LNCAP (cell line): ENCODE measurements around the gene NFIA.

Experiments used
- TF ChIP-seq, protein P1 (sequence below): fragments of 450-650 bp; IDR thresholded peaks from 2 replicates; pipeline ENCODE4 v1.5.1; 2017; ENCODE audit warnings: mild to moderate bottlenecking

The NFIA gene

DNA sequence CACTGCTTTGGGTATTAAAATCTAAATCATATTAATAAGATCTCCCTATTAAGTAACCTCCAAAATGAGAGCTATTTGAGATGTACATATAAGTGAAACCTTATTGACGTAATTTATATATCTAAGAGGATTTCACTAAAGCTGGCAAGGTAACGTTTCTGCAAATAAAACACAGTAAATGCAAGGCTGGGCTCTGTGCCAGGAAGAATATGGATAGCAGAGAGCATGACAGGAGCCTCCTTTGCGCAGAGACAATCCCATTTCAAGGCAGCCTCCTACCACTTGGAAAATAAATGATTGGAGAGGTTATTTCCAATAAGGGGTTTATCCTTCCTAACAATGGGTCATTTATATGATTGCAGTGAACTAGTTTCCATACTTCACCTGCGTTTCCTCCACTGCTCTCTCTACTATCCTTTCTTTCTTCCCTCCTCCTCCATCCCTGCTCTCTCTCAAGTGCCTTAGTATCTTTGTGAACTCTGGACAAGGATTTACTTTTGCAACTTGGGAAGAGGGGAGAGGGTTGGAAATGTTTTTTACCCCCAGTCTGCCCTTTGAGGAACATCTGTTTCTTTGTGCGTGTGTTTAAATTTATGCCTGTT is 3.0 kb upstream of the NFIA start:
- TF ChIP-seq, protein P1, sequence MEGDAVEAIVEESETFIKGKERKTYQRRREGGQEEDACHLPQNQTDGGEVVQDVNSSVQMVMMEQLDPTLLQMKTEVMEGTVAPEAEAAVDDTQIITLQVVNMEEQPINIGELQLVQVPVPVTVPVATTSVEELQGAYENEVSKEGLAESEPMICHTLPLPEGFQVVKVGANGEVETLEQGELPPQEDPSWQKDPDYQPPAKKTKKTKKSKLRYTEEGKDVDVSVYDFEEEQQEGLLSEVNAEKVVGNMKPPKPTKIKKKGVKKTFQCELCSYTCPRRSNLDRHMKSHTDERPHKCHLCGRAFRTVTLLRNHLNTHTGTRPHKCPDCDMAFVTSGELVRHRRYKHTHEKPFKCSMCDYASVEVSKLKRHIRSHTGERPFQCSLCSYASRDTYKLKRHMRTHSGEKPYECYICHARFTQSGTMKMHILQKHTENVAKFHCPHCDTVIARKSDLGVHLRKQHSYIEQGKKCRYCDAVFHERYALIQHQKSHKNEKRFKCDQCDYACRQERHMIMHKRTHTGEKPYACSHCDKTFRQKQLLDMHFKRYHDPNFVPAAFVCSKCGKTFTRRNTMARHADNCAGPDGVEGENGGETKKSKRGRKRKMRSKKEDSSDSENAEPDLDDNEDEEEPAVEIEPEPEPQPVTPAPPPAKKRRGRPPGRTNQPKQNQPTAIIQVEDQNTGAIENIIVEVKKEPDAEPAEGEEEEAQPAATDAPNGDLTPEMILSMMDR = no peak

DNA sequence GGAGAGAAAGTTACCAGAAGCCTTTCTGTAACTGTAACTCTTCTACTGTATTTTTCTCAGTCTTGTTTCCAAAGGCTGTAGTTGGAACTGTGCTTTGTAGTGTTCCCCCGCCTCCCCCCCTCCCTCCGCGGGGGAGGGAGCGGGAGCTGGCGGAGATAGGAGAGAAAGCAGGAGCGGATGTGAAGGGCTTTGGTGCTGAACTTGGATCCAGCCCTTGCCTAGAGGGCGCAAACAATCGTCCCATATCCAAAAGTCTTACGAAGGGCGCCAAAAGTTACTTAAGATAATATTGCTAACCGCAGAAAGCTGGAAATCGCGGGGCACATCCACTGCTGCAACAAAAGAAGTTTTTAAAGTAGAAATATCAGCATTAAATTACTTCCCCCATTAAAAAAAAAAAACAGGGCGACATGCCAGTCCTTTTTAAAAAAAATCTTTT is 2.4 kb upstream of the NFIA start:
- TF ChIP-seq, protein P1 = peak; percentile 47; the same call in 1 of the 2 replicates

DNA sequence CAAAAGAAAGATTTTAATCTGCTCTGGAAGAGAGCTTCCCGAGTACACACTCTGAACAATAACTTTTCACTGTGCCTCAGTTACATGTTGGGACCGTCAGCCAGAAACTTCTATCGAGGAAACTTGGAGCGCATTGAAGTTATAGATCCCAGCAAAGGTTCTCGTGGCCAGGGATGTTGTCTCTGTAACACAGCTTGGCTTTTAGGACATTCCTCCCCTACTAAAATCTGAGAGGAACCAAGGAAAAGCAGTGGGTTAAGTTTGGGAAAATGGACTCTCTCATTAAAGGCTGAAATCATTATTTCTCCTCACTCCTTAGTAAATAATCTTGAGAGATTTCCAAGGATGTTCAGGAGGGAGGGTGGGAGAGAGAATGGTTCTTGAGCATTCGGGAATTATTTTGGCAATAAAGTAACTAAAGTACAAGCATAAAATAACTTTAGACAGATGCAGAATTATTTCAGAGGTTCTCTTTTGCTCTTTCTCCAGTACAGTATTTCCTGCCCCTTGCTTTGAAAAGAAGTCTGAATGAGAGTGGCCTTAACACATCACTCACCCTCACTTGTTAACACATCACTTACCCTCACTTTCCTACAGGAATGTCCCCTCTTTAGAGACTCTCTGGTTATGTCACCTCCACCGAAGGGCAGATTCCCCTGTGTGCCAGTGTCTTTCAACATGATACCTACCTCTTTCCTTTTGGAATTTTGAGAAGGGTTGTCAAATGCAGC is 1.8 kb upstream of the NFIA start:
- TF ChIP-seq, protein P1 = no peak

DNA sequence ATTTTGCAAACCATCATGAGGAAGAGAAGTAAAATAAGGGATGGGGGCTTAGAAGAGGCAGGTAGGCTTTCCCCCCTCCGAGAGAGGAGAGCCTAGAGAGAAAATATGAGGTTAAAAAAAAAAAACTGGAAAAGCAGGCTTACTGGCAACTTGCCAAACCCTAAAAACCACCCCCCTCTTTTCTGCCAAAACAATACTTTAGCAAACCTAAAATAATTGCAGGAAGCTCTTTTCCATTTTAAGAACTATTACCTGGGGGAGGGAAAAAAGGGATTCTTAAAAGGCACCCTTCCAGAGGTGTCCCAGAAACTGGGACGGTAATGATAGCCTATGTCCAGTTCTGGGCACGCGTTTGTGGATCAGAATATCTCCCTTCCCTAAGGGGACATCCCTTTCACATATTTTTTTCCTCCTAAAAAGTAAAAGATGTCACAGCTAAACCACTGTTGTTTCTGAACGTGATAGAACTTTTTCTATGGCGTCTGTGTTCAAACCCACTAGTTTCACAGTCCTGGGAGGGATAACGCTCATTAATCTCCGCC is 1.1 kb upstream of the NFIA start:
- TF ChIP-seq, protein P1 = no peak

DNA sequence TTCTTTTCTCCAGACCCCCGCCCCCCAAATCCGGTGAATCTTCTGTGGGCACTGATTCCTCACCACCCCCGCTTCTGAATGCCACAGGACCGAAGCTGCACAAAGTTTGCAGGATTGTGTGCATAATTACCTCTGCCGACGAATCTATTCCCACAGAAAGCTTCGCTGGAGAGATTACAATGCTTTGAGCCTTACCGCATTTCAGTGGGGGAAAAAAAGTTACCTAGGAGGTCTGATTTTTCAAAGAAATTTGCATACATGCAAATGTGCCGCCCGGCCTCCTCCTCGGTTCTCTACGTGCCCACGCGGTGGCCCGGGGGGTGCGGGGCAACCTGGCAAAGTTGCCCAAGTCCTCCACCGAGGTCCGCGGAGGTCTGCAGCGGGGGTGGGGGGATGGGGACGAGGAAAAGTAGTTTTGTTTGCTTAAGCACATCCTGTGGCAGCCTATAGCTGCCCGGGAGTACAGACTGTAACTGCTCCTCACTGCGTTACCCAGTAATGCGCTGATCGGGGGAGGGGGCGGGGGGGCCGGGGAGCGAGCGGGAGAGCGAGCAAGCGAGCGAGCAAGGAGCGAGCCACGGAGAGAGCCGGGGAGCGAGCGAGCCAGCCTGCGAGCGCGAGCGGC is 563 bp upstream of the NFIA start:
- TF ChIP-seq, protein P1 = no peak

DNA sequence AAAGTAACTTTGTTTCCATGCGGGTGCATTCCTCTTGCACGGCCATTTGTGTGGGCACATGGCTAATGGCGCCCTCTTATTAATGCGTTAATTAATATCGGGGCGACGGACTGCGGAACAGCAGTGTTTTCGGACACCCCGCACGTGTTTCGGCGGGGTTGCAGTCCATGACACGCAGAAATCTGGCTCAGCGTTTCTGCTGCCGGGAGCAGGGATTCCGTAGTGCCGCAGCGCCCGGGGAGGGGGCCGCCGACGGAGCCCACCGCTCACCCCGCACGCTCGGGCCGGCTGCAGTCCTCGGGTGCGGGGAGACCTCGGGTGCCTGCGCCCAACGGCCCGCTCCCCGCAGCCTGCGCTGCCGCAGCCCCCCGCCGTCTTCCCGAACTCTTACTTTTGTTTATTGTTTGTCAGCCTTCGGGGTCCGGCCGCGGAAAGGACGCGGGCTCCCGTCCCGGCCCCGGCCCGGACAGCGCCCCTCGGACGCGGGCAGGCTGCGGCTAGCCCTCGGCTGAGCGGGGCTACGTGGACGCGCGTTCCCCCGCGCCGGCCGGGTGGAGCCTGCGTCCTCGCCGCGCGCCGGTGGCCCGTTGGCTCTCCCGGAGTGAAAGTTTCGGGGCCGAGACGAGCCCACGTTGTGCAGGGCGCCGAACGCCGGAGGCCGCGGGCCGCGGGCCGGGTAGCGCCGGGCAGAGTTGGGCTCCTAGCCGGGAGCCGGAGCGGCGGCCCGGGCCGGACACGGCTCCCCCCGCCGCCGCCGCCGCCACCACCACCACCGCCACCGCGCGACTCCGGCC is 849 bp downstream of the NFIA start:
- TF ChIP-seq, protein P1 = no peak

DNA sequence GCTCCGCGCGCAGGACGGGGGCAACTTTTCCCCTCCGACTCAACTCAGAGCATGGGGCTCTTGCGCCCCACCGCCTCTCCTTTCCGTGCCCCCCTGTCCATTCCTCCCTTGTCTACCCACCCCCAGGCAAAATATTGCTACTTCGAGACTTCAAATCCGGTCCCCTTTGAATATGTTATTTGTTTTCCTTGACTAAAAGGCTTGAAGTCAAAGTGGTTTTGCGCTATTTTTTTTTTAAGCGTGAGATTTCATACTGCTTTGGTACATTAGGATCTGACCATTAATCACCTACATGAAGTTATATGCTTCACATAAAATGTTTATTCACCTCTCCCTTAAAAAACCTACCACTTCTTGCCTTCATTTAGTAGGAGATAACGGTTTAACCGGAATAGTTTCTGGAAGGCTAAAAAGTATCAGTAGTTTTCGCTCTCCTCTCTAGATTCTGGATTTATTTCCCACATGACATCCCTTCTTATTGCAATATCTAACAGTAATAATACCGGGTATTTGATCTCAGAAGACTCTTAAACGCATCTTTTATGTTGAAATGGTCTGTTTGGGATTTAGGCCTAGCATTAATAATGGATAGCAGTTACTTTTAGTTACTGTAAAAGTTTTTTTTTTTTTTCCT is 1.6 kb downstream of the NFIA start:
- TF ChIP-seq, protein P1 = no peak
